HEK293T (cell line): Measurements from ENCODE around the gene THRB.

Experiments
- CTCF ChIA-PET: fragments of 350-600 bp; formaldehyde crosslinking; extraction: SDS; loops from one replicate; lab custom pipeline; 2021; ENCODE audit warnings: antibody characterized with exemption, inconsistent platforms; lab: Yijun Ruan, JAX
- POLR2A ChIA-PET: fragments of 350-600 bp; formaldehyde crosslinking; extraction: SDS; loops from one replicate; lab custom pipeline; 2020; ENCODE audit warnings: antibody characterized with exemption, inconsistent platforms; lab: Yijun Ruan, JAX
- DNase-seq: peaks from one replicate; pipeline ENCODE4 v3.0.0; 2012; ENCODE audit warnings: mixed read lengths; ENCODE audit errors: extremely low spot score
- ARNT ChIP-seq: fragments of 450-650 bp; IDR thresholded peaks from 2 replicates; pipeline ENCODE4 v1.6.1; 2017; ENCODE audit warnings: mild to moderate bottlenecking
- BHLHE40 ChIP-seq: fragments of 450-650 bp; IDR thresholded peaks from 2 replicates; pipeline ENCODE4 v1.6.1; 2016; ENCODE audit warnings: mild to moderate bottlenecking, moderate library complexity, borderline replicate concordance
- CTBP1 ChIP-seq: fragments of 450-650 bp; IDR thresholded peaks from 2 replicates; pipeline ENCODE4 v1.6.1; 2016; ENCODE audit warnings: borderline replicate concordance
- ELF4 ChIP-seq: fragments of 450-650 bp; IDR thresholded peaks from 2 replicates; pipeline ENCODE4 v1.6.1; 2017; ENCODE audit warnings: antibody characterized with exemption
- FOXA1 ChIP-seq: fragments of 450-650 bp; IDR thresholded peaks from 2 replicates; pipeline ENCODE4 v1.6.1; 2016; ENCODE audit warnings: mild to moderate bottlenecking
- FOXK2 ChIP-seq: fragments of 450-650 bp; IDR thresholded peaks from 2 replicates; pipeline ENCODE4 v1.6.1; 2016; ENCODE audit warnings: mild to moderate bottlenecking
- FOXM1 ChIP-seq: fragments of 450-650 bp; IDR thresholded peaks from 2 replicates; pipeline ENCODE4 v1.6.1; 2017; ENCODE audit warnings: mild to moderate bottlenecking, borderline replicate concordance
- HDGF ChIP-seq: fragments of 450-650 bp; IDR thresholded peaks from 2 replicates; pipeline ENCODE4 v1.6.1; 2017; ENCODE audit warnings: antibody characterized with exemption, borderline replicate concordance
- L3MBTL2 ChIP-seq: fragments of 450-650 bp; conservative IDR thresholded peaks from 2 replicates; pipeline ENCODE4 v1.6.1; 2016; ENCODE audit warnings: mild to moderate bottlenecking
- LEF1 ChIP-seq: fragments of 450-650 bp; IDR thresholded peaks from 2 replicates; pipeline ENCODE4 v1.6.1; 2017; ENCODE audit warnings: mild to moderate bottlenecking, borderline replicate concordance
- NFRKB ChIP-seq: fragments of 450-650 bp; IDR thresholded peaks from 2 replicates; pipeline ENCODE4 v1.6.1; 2016; ENCODE audit warnings: mild to moderate bottlenecking, moderate library complexity
- SP1 ChIP-seq: fragments of 450-650 bp; IDR thresholded peaks from 2 replicates; pipeline ENCODE4 v1.6.1; 2017
- SUZ12 ChIP-seq: fragments of 450-650 bp; IDR thresholded peaks from 2 replicates; pipeline ENCODE4 v1.6.1; 2016; ENCODE audit warnings: mild to moderate bottlenecking
- TARDBP ChIP-seq: fragments of 450-650 bp; IDR thresholded peaks from 2 replicates; pipeline ENCODE4 v1.6.1; 2016
- ZNF384 ChIP-seq: fragments of 450-650 bp; IDR thresholded peaks from 2 replicates; pipeline ENCODE4 v1.6.1; 2016
- TF ChIP-seq, protein P1 (sequence below): fragments of 450-650 bp; IDR thresholded peaks from 2 replicates; pipeline ENCODE4 v1.6.1; 2016

THRB gene

DNA sequence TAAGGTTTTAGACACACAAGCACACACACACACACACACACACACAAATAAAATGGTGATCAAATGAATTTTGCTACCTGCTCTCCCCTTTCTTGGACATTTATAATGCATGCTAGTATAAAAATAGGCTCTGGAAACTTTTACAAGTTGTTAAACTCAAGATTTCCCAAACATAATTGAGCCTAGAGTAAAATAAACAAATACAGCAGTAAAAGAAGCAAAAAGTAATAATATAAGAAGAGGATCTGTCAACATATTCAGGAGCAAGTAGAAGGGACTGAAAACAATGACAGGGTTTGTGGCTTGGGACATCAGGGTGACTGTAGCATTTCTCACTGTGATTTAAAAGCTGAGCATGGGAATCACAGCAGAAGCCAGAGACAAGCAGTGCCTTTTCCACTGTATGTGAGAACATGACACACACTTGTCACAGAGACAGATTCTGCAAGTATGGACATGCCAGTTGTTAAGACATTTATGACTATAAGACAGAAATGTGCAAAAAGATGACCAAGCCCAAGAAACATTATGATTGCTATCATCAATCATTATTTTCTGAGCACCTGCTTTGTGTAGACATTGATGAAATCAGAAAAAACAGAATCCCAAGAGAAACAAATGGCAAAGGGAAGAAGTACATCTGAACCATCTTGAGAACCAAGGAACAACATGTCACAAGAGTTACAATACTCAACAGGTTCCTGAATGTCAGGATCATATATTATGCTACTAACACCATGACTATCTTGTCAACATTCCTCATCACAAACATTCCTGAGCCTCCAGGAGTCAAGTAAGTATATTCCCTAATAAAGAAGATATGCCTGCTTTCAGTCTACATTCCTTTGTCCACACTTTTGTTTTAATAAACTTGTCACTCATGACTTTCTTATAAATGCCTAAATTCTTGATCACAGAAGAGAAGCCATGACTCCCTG, 7.1 kb downstream of the THRB start:
- ChIA-PET CTCF (no interaction called here), POLR2A (no interaction called here)
- TF ChIP-seq LEF1 (no peak), CTBP1 (peak; percentile 54), FOXM1 (no peak), BHLHE40 (no peak)
- TF ChIP-seq, protein P1, sequence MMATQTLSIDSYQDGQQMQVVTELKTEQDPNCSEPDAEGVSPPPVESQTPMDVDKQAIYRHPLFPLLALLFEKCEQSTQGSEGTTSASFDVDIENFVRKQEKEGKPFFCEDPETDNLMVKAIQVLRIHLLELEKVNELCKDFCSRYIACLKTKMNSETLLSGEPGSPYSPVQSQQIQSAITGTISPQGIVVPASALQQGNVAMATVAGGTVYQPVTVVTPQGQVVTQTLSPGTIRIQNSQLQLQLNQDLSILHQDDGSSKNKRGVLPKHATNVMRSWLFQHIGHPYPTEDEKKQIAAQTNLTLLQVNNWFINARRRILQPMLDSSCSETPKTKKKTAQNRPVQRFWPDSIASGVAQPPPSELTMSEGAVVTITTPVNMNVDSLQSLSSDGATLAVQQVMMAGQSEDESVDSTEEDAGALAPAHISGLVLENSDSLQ = peak; percentile 37
- DNase-seq = no peak

DNA sequence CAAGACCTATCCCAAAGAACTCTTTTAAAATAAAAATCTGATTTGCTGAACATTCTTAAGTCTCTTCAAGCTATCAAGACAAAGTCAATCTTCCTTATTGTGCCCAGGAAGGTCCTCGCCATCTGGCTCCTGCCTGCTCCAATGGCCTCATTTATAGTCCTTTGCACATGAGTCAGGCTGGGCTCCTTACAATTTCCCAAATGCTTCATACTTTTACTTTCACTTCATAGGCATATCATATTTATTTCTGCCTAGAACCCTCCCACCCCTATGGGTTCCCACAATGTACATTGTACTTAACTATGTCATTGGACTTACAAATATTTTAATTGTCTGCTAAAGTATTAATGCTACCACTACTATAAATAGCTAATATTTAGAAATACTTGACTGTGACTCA, 9.1 kb downstream of the THRB start:
- POLR2A ChIA-PET = no interaction called here
- CTCF ChIA-PET = interaction anchor here (0.7 kb wide), 1 partner anchor 11 kb away, joined by 5 read pairs; no protein-coding TSS in a partner anchor
- DNase-seq = no peak
- no peak for TF ChIP-seq FOXM1
- TF ChIP-seq L3MBTL2 = no peak

DNA sequence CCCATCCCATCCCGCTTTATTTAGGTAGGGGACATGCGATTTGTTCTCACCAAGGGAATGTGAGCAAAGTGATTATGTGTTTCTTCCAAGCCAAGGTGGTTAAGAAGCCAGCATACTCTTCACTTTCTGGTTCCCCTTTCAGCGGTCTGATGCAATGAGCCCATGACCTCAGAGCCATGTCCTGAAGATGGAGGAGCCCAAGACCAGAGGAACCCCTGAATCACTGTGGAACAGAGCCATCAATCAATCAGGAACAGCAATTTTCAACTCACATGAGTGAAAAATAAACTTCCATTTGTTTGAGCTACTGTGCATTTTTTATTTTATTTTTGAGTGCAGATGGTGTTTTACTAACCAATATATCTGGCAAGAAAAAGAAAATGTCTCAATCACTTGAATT, 10.8 kb downstream of the THRB start:
- no peak for TF ChIP-seq BHLHE40
- CTCF ChIA-PET = interaction anchor here (0.7 kb wide), 1 partner anchor 12 kb away, joined by 3 read pairs; no protein-coding TSS in a partner anchor
- POLR2A ChIA-PET = interaction anchor here (1.1 kb wide), 1 partner anchor 13 kb away, joined by 4 read pairs; no protein-coding TSS in a partner anchor
- no peak for DNase-seq

DNA sequence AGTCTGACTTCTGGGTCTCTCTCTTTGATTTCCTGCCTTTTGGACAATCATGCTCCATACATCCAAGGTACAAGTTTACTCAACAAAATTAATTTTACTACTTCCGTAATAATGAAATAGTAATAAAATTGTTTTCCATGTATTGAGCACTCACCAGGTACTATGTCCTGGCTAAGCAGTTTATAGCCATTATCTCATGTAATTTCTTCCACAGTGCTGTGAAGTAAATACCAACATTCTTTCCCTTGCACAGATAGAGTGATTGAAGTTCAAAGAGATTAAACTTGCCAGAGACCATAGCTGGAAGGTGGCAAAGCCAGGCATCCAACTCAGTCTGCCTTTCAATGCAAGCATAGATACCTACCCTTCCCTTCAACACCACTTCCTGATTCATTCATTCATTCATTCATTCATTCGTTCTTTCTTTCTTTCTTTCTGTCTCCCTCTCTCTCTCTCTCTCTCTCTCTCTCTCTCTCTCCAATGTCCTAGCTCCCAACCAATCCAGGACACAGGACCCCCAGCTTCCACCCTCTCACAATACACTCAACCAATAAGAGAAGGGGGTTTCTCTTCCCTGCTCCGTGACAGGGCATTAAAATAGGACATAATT, 12.4 kb downstream of the THRB start:
- ChIA-PET CTCF (interaction anchor here (0.5 kb wide), 1 partner anchor 217 kb away, joined by 5 read pairs; no protein-coding TSS in a partner anchor), POLR2A (no interaction called here)
- no peak for TF ChIP-seq ELF4
- TF ChIP-seq BHLHE40 = no peak
- TF ChIP-seq SUZ12 = no peak
- TF ChIP-seq L3MBTL2 = no peak
- no peak for TF ChIP-seq FOXK2
- TF ChIP-seq ARNT = no peak
- no peak for TF ChIP-seq FOXM1
- TF ChIP-seq ZNF384 = no peak
- no peak for TF ChIP-seq CTBP1
- no peak for TF ChIP-seq HDGF
- no peak for TF ChIP-seq LEF1
- TF ChIP-seq FOXA1 = no peak
- no peak for TF ChIP-seq NFRKB
- DNase-seq = no peak

DNA sequence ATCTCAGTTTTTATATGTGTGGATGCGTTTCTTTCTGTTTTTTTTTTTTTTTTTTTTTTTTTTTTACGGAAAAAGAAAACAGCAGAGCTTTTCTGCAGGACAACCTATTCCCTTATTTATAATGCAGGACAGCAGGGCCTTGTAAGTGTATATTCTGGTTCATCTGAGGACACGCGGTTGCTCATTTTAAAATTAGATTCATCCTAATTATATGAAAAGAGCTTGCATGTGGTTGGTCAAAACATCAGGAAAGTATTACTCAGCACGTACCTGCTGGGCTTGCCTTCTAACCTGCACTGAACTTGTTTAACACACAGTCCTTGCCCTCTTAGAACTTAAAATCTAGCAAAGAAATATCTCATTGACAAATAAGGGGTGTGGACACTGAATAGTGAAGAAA, 13.5 kb downstream of the THRB start:
- CTCF ChIA-PET = no interaction called here
- TF ChIP-seq TARDBP (no peak), HDGF (no peak), BHLHE40 (no peak), L3MBTL2 (no peak), SUZ12 (no peak), NFRKB (no peak), ARNT (no peak), FOXK2 (no peak), LEF1 (no peak), CTBP1 (no peak), FOXA1 (no peak), SP1 (no peak), ZNF384 (no peak), FOXM1 (no peak), ELF4 (no peak)
- TF ChIP-seq, protein P1 = no peak
- no peak for DNase-seq
- POLR2A ChIA-PET = no interaction called here

DNA sequence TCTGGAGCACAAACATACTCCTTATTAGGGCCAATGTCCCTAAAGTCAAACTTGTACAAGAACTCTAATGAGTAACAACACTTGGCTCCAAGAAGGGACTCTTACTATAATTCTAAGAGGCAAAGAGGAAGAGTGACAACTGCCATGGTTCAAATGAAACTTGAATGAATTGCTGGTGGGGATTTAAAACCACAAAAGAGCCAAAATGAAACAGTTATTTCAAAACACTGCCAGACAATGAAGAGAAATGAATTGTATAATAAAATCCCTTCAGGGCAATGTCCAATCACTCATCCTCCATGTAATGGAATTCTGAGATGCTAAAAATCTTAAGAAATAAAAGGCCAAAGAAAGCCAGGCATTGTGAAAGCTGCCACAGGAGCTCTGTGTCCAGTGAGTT, 14.2 kb downstream of the THRB start:
- DNase-seq = no peak
- TF ChIP-seq FOXA1 (no peak), ARNT (no peak), TARDBP (no peak), SP1 (no peak), ELF4 (no peak), ZNF384 (no peak), LEF1 (no peak)
- ChIA-PET POLR2A (no interaction called here), CTCF (no interaction called here)

DNA sequence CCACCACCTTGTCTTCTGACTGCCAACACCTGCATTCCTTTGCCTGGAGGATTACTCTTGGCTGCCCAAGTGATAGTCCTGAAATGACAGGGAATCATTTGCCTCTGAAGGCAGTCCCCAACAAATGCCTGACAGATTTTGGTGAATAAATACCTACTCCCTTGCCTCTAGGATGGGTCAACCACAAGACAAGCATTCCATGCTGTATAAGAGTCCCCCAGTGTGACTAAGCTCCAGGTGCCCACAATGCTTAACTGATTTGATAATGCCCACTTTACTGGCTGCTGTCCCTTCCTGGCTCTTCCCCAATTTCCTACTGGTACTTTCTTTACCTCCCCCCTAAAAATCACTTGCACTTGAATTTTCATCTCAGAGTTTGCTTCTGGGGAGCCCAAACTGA, 14.8 kb downstream of the THRB start:
- DNase-seq = no peak
- ChIA-PET CTCF (no interaction called here), POLR2A (no interaction called here)
- TF ChIP-seq, protein P1 = no peak
- no peak for TF ChIP-seq LEF1
- no peak for TF ChIP-seq HDGF
- TF ChIP-seq CTBP1 = no peak
- TF ChIP-seq TARDBP = no peak
- no peak for TF ChIP-seq SP1
- no peak for TF ChIP-seq FOXA1
- no peak for TF ChIP-seq SUZ12
- no peak for TF ChIP-seq FOXK2
- TF ChIP-seq ZNF384 = no peak
- no peak for TF ChIP-seq ARNT
- TF ChIP-seq BHLHE40 = no peak
- TF ChIP-seq NFRKB = no peak
- TF ChIP-seq L3MBTL2 = no peak
- TF ChIP-seq ELF4 = no peak
- TF ChIP-seq FOXM1 = no peak
